NB4 (cell line): ENCODE measurements around the gene DCAF17.

Source experiments
- MYC ChIP-seq: IDR thresholded peaks from 2 replicates; pipeline ENCODE4 v1.6.1; 2011; ENCODE audit warnings: low read depth, low read length
- POLR2A ChIP-seq: IDR thresholded peaks from 2 replicates; pipeline ENCODE4 v1.6.1; 2011; ENCODE audit warnings: mild to moderate bottlenecking; ENCODE audit not compliant: insufficient read length; ENCODE audit errors: extremely low read depth
- TF ChIP-seq, protein P1 (sequence below): IDR thresholded peaks from one replicate; pipeline ENCODE4 v1.5.1; 2012; ENCODE audit warnings: low read depth, low read length
- TF ChIP-seq, protein P2 (sequence below): IDR thresholded peaks from 2 replicates; pipeline ENCODE4 v1.6.1; 2011; ENCODE audit warnings: low read depth, low read length

DNA sequence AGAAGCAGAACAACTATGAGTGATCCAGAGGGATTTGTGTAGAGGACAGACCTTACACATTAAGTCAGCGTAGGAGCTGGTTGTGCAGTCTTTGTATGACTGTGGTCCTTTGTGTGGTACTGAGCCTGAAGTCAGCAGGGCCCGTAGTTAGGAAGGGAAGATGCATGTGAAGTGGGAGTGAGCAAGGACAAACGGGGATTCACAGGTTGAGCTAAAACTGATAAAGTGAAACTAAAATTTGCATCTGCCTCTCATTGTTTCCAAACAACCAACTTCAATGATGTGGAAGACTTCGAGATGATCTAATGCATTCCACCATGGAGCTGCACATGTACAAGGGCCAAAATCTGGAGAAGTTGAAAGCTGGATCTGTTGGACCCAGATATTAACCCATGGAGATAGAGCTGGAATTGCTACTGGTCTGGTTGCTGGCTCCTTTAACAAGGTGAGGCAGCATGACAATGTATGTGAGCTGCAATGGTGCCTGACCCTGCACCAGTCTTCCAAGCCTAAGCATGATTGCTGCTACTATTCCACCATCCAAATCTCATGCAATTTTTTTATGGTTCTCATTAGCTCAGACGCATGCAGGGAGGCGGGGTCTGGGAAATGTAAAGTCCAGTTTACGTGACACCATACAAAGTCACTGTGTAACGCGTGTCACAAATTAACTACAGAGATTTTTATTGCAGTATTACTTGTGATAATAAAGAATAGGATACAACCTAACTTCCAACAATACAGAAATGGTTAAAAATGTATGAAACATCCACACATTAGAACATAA is 76.1 kb downstream of the DCAF17 start:
- TF ChIP-seq, protein P1, sequence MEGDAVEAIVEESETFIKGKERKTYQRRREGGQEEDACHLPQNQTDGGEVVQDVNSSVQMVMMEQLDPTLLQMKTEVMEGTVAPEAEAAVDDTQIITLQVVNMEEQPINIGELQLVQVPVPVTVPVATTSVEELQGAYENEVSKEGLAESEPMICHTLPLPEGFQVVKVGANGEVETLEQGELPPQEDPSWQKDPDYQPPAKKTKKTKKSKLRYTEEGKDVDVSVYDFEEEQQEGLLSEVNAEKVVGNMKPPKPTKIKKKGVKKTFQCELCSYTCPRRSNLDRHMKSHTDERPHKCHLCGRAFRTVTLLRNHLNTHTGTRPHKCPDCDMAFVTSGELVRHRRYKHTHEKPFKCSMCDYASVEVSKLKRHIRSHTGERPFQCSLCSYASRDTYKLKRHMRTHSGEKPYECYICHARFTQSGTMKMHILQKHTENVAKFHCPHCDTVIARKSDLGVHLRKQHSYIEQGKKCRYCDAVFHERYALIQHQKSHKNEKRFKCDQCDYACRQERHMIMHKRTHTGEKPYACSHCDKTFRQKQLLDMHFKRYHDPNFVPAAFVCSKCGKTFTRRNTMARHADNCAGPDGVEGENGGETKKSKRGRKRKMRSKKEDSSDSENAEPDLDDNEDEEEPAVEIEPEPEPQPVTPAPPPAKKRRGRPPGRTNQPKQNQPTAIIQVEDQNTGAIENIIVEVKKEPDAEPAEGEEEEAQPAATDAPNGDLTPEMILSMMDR = no peak
- no peak for TF ChIP-seq POLR2A
- TF ChIP-seq, protein P2, sequence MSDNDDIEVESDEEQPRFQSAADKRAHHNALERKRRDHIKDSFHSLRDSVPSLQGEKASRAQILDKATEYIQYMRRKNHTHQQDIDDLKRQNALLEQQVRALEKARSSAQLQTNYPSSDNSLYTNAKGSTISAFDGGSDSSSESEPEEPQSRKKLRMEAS = no peak
- TF ChIP-seq MYC = no peak
